Measurements from ENCODE around the gene PPP1CA. TPM values are rescaled to one million over a fixed set of nuclear protein-coding genes. Genes with fewer than 3 reads are reported as not detected.

PPP1CA gene
- 239 and 247 TPM in 2 replicates for total RNA-seq (2014; rRNA removed)
- 290 TPM for polyA plus RNA-seq (2012)

- peak; percentile 77 for DNase-seq (ENCODE audit: low read depth)
Observed at GRCh38 chr11:67401495-67402191, at the start of gene PPP1CA. TSS of gene PPP1CA (minus strand) at chr11:67401858. CDS start at chr11:67401782, 76 bp downstream.

GRCh38 chr11:67450796-67451657, 49.4 kb upstream of the PPP1CA start:
- no peak for DNase-seq (ENCODE audit: low read depth)

DNA sequence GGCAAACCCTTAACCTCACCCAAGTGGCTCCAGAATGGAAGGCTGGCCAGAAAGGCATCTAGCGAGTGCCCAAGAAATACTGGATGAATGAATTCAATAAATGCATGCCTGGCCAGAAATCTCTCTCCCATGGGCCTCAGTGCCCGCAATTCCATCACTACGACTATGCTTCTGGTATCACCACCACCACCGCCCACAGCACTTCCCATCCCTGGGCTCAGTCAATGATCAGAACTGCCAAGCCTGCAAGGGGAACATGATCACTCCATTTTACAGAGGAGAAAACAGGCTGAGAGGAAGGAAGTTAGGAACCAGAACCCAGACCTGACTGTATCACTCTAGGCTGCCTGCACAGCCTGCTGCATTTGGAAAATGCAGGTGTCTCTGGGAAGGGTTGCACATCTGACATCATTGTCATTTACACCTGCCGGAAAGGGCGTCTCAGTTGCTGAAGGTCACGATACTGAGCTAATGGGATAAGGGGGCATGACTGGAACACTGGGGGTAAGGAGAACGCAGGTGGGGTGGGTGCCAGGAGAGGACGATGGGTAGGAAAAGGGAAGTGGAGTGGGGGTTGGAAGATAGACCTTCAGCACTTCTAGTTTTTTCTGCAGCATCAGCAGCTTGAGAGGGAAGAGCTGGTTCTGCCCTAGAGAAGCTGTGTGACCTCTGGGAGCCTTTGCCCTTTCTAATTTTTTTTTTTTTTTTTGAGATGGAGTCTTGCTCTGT, 47.6 kb upstream of the PPP1CA start:
- no peak for DNase-seq (ENCODE audit: low read depth)

GRCh38 chr11:67448220-67448609, 46.6 kb upstream of the PPP1CA start:
- DNase-seq (ENCODE audit: low read depth) = no peak

DNA sequence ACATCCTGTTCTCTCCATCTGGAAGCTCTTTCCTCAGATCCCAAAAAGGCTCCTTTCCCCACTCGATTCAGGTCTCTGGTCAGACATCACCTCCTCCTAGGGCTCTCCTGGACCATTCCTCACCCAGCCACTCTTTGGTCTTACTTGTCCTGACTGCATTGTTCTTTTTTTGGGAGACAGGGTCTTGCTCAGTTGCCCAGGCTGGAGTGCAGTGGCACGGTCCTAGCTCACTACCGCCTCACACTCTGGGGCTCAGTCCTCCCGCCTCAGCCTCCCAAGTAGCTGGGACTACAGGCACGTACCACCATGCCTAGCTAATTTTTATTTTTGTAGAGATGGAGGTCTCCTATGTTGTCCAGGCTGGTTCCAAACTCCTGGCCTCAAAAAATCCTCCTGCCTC, 43.9 kb upstream of the PPP1CA start:
- no peak for DNase-seq (ENCODE audit: low read depth)

DNA sequence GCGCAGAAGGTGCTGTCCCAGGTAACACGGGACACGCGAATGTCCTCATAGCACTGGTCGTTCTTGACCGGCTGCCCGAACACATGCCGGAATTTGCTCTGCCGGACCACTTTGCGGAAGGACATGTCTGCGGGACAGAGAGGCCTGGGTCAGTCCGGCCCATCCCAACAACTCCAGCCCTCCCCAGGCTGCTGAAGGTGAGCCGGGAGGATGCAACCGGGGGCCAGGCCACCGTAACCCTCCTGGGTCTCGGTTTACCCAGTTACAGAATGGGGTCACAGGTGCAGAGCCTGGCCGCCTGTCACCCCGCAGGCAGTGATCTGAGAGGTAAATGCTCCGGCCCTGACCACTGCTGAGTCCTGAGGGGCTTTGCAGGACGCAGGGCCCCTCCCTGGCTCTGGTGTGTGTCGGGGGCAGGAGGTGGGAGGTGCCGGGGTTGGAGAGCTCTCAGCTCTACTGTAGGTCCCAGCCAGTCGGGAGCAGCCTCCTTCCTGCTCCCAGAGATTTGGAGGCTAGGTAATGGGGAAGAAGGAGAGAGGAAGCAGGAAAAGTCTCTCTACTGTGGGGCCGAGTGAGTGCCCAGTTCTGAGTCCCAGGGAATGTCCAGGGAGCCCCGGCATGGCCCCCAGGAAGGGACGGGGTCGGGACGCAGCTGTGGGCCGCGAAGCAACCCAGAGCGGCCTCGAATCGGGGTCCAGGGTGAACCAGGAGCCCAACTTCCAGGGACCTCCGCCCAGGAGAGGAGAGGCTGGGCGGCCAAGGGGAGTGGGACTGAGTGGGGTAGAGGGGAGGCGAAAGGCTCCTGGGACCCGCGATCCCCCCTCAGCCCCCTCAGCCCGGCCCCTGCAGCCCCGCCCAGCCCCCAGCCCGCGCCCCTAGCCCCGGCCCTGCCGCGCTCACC, 41.1 kb upstream of the PPP1CA start:
- no peak for DNase-seq (ENCODE audit: low read depth)

GRCh38 chr11:67441731-67442351, 40.2 kb upstream of the PPP1CA start:
- no peak for DNase-seq (ENCODE audit: low read depth)

DNA sequence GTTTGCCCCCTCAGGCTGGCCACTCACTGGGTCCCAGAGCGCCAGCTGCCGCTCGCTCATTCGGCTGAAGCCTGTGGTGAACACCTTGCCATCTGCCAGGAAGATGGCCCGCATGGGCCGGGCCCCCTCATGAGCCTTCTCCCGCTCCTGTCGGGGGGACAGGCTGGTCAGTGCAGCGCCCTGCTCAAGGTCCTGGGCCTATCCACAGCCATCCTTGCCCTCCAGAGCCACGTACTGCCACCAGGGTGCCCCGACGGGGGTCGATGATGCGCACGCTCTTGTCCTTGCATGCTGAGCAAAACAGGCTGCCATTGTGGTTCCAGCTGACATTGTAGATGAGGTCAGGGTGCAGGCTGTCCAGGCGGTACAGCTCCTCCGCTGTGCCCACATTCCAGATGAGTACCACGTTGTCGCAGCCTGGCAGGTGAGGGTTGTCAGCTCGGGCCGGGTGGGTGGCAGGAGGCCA, 39.5 kb upstream of the PPP1CA start:
- DNase-seq (ENCODE audit: low read depth) = no peak

DNA sequence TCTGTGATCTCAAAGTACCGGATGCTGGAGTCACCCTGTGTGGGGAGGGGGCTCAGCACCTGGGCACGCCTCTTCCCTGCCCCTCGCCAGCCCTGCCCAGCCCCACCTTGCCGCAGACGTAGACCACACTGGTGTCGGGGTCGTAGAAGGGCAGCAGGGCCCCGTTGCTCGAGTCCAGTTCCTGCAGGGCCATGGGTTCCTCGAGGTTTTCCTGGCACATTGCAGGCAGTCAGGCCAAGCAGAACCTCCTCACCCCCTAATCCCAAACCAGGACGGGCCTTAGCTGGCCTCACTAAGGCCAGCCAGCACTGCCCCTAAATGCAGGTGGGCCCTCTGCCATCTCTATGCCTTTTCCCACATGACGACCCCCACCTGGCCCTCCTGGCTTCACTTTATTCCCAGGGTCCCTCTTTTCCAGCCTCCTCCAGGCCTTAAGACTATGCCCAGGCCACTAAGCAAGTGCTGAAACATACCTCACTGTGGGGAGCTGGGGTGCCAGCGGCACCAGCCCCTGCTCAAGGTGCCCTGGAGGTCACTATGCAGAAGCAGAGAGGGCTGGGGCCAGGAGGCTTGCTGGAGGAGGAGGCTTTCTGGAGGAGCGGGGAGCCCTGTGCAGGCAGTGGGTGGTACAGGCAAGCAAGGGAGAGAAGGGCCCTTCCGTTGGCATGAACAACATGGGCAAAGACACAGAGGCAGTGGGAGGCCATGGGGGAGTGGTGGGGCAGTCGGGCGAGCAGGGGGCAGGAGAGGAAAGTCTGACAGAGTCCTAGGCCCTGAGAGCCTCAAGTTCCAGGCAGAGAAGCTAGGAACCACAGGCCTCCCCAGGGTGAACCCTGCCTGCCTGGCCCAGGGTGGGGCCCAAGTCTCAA, 38.8 kb upstream of the PPP1CA start:
- no peak for DNase-seq (ENCODE audit: low read depth)

- DNase-seq (ENCODE audit: low read depth) = peak; percentile 93
Observed at GRCh38 chr11:67439321-67440228, 37.9 kb upstream of the PPP1CA start.

DNA sequence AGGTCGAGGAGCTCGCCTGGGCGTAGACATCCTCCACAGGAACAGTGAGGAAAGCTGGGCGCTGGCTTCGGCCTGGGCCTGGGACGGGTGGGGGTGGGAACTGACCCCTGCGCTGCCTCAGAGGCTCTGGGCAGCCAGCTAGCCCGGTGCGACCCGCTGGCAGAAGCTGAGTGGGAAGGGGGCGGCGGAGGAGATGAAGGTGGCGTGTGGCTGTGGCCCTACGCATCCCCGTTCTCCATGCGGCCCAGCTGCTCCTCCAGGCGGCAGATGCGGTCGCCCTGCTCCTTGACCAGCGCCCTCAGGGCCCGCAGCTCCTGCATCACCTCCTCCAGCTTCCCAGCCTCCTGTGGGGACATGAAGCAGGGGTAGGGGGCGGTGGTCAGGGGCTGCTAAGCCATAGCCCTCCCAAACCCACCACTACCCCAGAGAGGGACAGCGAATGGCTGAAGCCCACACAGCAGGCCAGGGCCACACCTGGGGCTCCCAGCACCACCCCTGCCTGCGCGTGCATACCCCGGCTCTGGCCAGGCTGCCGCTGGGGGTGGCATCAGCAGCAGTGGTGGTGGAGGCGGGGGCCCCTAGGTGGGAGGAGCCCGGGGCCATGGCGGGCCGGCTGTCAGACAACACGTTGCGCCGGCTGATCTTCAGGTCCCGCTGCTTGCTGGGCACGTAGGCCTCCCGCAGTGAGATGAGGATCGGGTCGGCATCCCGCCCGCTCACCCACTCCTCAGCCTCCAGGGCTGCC, 36.7 kb upstream of the PPP1CA start:
- DNase-seq (ENCODE audit: low read depth) = no peak

DNA sequence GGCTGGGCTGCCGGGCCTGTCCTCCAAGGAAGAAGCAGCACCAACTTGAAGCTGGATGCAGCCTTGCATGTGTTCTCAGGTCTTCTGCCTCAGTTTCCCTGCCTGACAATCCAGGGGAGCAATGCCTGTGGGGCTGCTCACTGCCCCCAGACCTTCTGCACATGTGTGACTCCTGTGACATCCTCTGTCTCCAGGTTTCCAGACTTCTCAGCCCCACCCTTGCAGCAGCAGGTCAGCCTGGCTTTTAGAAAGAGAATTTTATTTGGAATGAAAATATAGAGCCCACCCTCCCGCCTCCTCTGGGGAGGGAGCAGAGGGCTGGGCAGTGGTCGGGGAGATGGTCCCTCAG, 36.1 kb upstream of the PPP1CA start:
- DNase-seq (ENCODE audit: low read depth) = no peak

DNA sequence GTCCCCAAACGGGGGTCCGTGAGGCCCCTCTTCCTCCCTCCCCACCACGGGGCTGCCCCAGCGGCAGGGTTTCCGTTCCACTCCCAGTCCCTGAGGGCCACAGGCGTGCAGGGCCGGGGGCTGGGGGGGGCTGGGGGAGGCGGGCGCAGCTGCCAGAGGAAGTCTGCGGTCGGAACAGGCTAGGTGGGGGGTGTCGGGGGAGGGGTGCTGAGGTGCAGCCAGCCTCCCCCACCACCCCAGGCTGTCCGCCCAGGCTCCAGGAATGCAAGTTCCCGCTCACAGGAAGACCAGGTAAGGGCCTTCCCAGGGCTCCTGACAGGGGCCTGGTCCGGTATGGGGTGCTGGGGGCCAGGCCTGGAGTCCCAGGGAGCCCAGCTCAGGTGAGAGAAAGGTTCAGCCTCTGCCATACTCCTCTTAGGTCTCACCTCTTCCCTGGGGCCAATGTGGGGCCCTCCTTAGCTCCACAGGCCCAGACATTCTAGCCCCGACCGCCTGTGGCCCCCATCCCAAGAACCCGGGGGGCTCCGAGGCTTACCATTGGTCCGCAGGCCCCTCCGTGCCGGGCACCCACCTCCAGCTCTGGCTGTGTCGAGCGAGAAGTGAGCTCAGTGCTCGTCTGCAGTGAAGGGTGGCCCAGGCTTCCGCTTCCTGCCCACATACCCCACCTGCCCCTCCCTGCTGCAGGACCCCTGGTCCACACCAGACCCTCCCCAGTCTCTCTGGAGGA, 35.6 kb upstream of the PPP1CA start, which contains the start of gene PTPRCAP:
Gene PTPRCAP (minus strand): TSS at position 601 of the 727 bp plus-strand sequence. CDS start 63 bp downstream, at position 538.
- no peak for DNase-seq (ENCODE audit: low read depth)

GRCh38 chr11:67436459-67437081, 34.9 kb upstream of the PPP1CA start:
- peak; percentile 83 for DNase-seq (ENCODE audit: low read depth)

DNA sequence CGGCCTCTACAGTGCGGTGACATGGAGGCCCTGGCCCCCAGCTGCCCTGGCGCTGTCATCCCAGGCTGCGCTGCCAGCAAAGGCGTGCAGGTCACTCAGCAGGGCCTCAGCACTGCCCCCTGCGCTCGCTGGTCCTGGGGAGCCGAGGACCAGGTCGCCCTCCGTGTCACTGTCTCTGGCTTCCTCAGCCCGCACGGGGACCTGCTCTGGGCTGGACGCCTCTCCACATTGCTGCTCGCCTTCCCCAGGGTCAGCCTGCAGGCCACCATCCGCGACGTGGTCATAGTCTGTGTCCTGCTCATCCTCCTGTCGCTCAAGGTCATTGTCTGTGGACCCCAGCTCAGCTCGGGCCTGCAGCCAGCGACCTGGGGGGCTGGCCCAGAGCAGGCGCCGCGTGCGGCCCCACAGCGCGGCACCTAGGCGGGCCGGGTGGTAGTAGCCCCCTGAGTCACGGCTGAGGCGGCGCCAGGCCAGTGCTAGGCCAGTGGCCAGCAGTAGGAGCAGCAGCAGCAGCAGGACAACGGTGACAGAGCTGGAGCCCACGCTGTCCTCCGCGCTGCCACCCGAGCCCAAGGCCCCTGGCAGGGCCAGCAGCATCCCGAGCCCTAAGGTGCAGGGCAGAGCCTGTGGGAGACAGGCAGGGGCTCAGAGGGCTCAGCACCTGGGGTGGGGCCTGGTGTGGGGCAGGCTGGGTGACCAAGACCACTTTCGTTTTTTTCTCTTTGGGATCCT, 34.2 kb upstream of the PPP1CA start:
- no peak for DNase-seq (ENCODE audit: low read depth)
